Gastrocnemius medialis (tissue), 4 donors: Measurements from ENCODE around the gene TRIM5. TPM values are rescaled to one million over a fixed set of nuclear protein-coding genes. Genes with fewer than 3 reads are reported as not detected.

Experiments used
- ATAC-seq, 2 donors: fragments of 150-250 bp; one replicate each; pipeline ENCODE4 v1.9.1; 2016
- DNase-seq, 2 donors: peaks; one replicate each; pipeline ENCODE4 v3.0.0-alpha.2; 2019
- H3K27ac ChIP-seq, 4 donors: fragments of 200-600 bp; sonication (generic); 1 replicate in 1 of 4; 2 replicates in 3 of 4; pipeline ENCODE4 v1.5.1; 2016 to 2018; ENCODE audit warnings: mild to moderate bottlenecking in 2 of 4, moderate library complexity in 1 of 4
- H3K27me3 ChIP-seq, 3 donors: fragments of 200-600 bp; sonication (generic) in 2 of 3; 1 replicate in 1 of 3; 2 replicates in 2 of 3; pipeline versions ENCODE4 v1.5.1 to v1.6.0; 2016 to 2019; ENCODE audit warnings: mild to moderate bottlenecking in 1 of 3, moderate library complexity in 1 of 3
- H3K36me3 ChIP-seq, 2 donors: fragments of 200-600 bp; sonication (generic) in 1 of 2; one replicate each; pipeline ENCODE4 v1.5.1; 2017 to 2018
- H3K4me1 ChIP-seq, 2 donors: fragments of 200-600 bp; sonication (generic) in 1 of 2; one replicate each; pipeline ENCODE4 v1.5.1; 2016 to 2017; ENCODE audit warnings: mild to moderate bottlenecking in 2 of 2
- H3K4me3 ChIP-seq, 4 donors: fragments of 200-600 bp; sonication (generic) in 3 of 4; 1 replicate in 1 of 4; 2 replicates in 3 of 4; pipeline ENCODE4 v1.5.1; 2016 to 2019; ENCODE audit warnings: mild to moderate bottlenecking in 2 of 4
- H3K9me3 ChIP-seq, 3 donors: fragments of 200-600 bp; sonication (generic) in 2 of 3; 1 replicate in 1 of 3; 2 replicates in 2 of 3; pipeline ENCODE4 v1.5.1; 2016 to 2019
- POLR2A ChIP-seq, 2 donors: fragments of 450-650 bp; IDR thresholded peaks; one replicate each; pipeline ENCODE4 v1.6.1; 2017; ENCODE audit warnings: antibody characterized with exemption in 2 of 2, mild to moderate bottlenecking in 2 of 2, moderate library complexity in 2 of 2
- in situ Hi-C, 4 donors: fragments of 200-750 bp; cut with MboI; loops; one replicate each; pipeline versions ENCODE4 v1.15.0 to v1.8.0; 2017; ENCODE audit warnings: low sequenced_read_pairs in 4 of 4
- intact Hi-C: fragments of 100-400 bp; cut with DNase I; formaldehyde crosslinking; loops from one replicate; pipeline ENCODE4 v1.15.1; 2023; ENCODE audit warnings: low total_unique reads
- total RNA-seq, 4 donors: library from RNA; depleted of rRNA; stranded (reverse); fragments of >200 nt; gene quantifications; one replicate each; pipeline versions ENCODE4 v1.1.0 to v1.2.3, GENCODE V29; 2016
- TF ChIP-seq, protein P1 (sequence below), 5 experiments: fragments of 450-650 bp in 3 of 5; fragments of 200-600 bp in 2 of 5; sonication (generic) in 2 of 5; IDR thresholded peaks in 4 of 5; conservative IDR thresholded peaks in 1 of 5; 1 replicate in 4 of 5; 2 replicates in 1 of 5; pipeline ENCODE4 v1.5.1; 2016 to 2019; ENCODE audit warnings: antibody characterized with exemption in 5 of 5, mild to moderate bottlenecking in 3 of 5, moderate library complexity in 3 of 5

Gene TRIM5
- 1 to 10 TPM; 2.3 to 3.9 (median 2.6) TPM for total RNA-seq

- no peaks in the 10 kb centered on the region for H3K36me3 ChIP-seq
- no peaks in the 10 kb centered on the region for H3K9me3 ChIP-seq
- DNase-seq (peak; percentile 67 to 74), ATAC-seq (peak; percentile 94 to 98)
- intact Hi-C loops (loop anchor here (10.0 kb wide), 1 partner anchor 640 kb away; the partner anchor contains the start of gene CAVIN3), in situ Hi-C loops (no loop called here)
- TF ChIP-seq, protein P1, sequence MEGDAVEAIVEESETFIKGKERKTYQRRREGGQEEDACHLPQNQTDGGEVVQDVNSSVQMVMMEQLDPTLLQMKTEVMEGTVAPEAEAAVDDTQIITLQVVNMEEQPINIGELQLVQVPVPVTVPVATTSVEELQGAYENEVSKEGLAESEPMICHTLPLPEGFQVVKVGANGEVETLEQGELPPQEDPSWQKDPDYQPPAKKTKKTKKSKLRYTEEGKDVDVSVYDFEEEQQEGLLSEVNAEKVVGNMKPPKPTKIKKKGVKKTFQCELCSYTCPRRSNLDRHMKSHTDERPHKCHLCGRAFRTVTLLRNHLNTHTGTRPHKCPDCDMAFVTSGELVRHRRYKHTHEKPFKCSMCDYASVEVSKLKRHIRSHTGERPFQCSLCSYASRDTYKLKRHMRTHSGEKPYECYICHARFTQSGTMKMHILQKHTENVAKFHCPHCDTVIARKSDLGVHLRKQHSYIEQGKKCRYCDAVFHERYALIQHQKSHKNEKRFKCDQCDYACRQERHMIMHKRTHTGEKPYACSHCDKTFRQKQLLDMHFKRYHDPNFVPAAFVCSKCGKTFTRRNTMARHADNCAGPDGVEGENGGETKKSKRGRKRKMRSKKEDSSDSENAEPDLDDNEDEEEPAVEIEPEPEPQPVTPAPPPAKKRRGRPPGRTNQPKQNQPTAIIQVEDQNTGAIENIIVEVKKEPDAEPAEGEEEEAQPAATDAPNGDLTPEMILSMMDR (IDR thresholded peaks at IDR 0.05 in 4 of 5, conservative IDR thresholded peaks at IDR 0.05 in 1 of 5) = peak in 3 of 5 experiments; percentile 36 to 56 (median 49)
- peak; percentile 27 to 67 for TF ChIP-seq POLR2A (IDR thresholded peaks at IDR 0.05)
- peaks cover 7 to 19% of the 10 kb centered on the region in 2 donors for H3K4me1 ChIP-seq
- peak within 1 kb of the TSS; percentile 82 to 88 (median 86) for H3K27ac ChIP-seq
- no peaks in the 10 kb centered on the region for H3K27me3 ChIP-seq
- peak within 1 kb of the TSS; percentile 56 to 67 (median 59) for H3K4me3 ChIP-seq
These were observed at the start of gene TRIM5 for GRCh38 chr11:5684646-5685362. TSS of gene TRIM5 (minus strand) at chr11:5685074. CDS start at chr11:5680177, 4,897 bp downstream.

DNA sequence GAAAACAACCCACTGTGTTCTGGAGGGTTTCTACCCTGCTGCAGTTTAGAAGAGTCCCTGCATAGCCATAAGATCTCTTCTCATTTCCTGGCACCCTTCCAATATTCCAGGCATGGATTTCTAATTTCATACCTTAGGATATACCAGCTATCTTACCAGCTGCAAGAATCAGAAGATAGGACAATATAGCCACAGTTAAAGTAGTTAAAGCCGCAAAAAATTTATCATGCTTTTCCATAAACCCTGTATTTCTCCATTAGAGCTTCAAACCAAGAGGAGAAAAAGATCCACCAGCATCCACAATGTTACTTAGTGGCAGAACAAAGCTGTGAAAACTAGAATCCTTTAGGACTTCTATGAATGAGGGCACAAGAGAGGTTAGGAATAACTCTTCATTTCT is 42.8 kb upstream of the TRIM5 start:
- H3K9me3 ChIP-seq = no peaks in the 10 kb centered on the region
- no peaks in the 10 kb centered on the region for H3K36me3 ChIP-seq
- no peaks in the 10 kb centered on the region for H3K27me3 ChIP-seq
- H3K27ac ChIP-seq = no peak overlapping the region
- in situ Hi-C loops (no loop called here), intact Hi-C loops (no loop called here)
- no peaks in the 10 kb centered on the region for H3K4me1 ChIP-seq
- DNase-seq = no peak
- H3K4me3 ChIP-seq = no peak overlapping the region
- ATAC-seq = no peak
- TF ChIP-seq, protein P1 (IDR thresholded peaks at IDR 0.05 in 4 of 5, conservative IDR thresholded peaks at IDR 0.05 in 1 of 5) = no peak
- TF ChIP-seq POLR2A (IDR thresholded peaks at IDR 0.05) = no peak

DNA sequence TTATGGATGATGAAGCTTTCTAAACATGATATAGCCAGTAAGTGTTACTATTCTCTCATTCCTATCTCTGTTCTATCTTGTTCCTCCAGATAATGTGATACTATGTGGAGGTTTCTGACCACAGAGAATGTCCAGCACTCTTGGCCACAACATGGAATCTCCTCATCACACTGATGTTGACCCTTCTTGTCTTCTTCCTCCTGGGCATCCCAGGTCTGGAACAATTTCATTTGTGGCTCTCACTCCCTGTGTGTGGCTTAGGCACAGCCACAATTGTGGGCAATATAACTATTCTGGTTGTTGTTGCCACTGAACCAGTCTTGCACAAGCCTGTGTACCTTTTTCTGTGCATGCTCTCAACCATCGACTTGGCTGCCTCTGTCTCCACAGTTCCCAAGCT is 41.5 kb upstream of the TRIM5 start:
- no peak overlapping the region for H3K27ac ChIP-seq
- H3K4me3 ChIP-seq = no peak overlapping the region
- no peaks in the 10 kb centered on the region for H3K4me1 ChIP-seq
- H3K9me3 ChIP-seq = no peaks in the 10 kb centered on the region
- H3K36me3 ChIP-seq = no peaks in the 10 kb centered on the region
- no peak for DNase-seq
- no peaks in the 10 kb centered on the region for H3K27me3 ChIP-seq
- in situ Hi-C loops = no loop called here
- TF ChIP-seq POLR2A (IDR thresholded peaks at IDR 0.05) = no peak
- TF ChIP-seq, protein P1 (IDR thresholded peaks at IDR 0.05 in 4 of 5, conservative IDR thresholded peaks at IDR 0.05 in 1 of 5) = no peak
- intact Hi-C loops = no loop called here
- no peak for ATAC-seq

DNA sequence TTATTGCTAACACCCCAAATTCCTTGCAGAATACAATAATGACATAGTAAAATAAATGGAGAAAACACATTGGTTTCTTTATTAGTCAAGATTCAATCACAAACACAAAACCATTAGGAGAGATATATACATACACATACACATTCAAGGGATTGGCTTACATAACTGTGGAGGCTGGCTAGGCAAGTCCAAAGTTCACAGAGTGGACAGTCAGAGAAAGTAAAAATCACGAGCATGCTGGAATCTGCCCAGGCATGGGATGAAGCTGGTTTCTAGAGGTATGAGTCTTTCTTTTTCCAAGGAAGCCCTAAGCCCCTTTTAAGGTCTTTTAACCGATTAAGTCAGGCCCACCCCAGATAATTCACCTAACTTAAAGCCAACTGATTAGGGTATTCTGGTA is 37.7 kb upstream of the TRIM5 start:
- intact Hi-C loops = no loop called here
- H3K27me3 ChIP-seq = no peaks in the 10 kb centered on the region
- ATAC-seq (no peak), DNase-seq (no peak)
- no peak overlapping the region for H3K4me3 ChIP-seq
- no peaks in the 10 kb centered on the region for H3K4me1 ChIP-seq
- no peaks in the 10 kb centered on the region for H3K36me3 ChIP-seq
- in situ Hi-C loops = no loop called here
- H3K27ac ChIP-seq = no peak overlapping the region
- no peaks in the 10 kb centered on the region for H3K9me3 ChIP-seq
- TF ChIP-seq, protein P1 (IDR thresholded peaks at IDR 0.05 in 4 of 5, conservative IDR thresholded peaks at IDR 0.05 in 1 of 5) = no peak
- TF ChIP-seq POLR2A (IDR thresholded peaks at IDR 0.05) = no peak
